Epithelial cell of esophagus (primary cell): Measurements from ENCODE around the gene PRR15.

Source experiments
- DNase-seq: peaks from one replicate; pipeline ENCODE4 v3.0.0; 2010; ENCODE audit warnings: low read depth
- H3K4me3 ChIP-seq: 2 replicates; pipeline ENCODE4 v1.5.1; 2011; ENCODE audit warnings: mild to moderate bottlenecking, low read length, control low read depth
- TF ChIP-seq, protein P1 (sequence below): IDR thresholded peaks from 2 replicates; pipeline ENCODE4 v1.5.1; 2011; ENCODE audit warnings: low read depth, mild to moderate bottlenecking, low read length, control low read depth, inconsistent platforms; ENCODE audit not compliant: insufficient read depth; ENCODE audit errors: missing control alignments

The PRR15 gene

DNA sequence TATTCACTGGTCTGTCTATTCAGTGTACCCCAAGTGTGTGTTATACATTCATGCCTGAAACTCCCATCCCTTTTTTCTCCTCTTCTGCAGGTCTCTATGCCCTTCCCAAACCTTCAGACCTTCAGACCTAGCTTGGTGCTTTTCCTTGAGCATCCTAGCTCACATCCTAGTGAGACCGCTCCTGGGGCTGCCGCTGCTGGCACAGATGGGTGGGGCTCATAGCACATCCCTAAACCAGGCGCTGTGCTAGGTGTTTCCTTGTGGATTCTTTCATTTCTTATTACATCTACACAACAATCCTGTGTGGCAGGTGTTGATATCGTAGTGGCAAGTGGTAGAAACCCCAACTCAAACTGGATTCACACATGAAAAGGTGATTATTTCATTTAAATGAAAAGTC lies 43.2 kb downstream of the PRR15 start:
- TF ChIP-seq, protein P1, sequence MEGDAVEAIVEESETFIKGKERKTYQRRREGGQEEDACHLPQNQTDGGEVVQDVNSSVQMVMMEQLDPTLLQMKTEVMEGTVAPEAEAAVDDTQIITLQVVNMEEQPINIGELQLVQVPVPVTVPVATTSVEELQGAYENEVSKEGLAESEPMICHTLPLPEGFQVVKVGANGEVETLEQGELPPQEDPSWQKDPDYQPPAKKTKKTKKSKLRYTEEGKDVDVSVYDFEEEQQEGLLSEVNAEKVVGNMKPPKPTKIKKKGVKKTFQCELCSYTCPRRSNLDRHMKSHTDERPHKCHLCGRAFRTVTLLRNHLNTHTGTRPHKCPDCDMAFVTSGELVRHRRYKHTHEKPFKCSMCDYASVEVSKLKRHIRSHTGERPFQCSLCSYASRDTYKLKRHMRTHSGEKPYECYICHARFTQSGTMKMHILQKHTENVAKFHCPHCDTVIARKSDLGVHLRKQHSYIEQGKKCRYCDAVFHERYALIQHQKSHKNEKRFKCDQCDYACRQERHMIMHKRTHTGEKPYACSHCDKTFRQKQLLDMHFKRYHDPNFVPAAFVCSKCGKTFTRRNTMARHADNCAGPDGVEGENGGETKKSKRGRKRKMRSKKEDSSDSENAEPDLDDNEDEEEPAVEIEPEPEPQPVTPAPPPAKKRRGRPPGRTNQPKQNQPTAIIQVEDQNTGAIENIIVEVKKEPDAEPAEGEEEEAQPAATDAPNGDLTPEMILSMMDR = no peak
- H3K4me3 ChIP-seq = no peak overlapping the region
- no peak for DNase-seq

DNA sequence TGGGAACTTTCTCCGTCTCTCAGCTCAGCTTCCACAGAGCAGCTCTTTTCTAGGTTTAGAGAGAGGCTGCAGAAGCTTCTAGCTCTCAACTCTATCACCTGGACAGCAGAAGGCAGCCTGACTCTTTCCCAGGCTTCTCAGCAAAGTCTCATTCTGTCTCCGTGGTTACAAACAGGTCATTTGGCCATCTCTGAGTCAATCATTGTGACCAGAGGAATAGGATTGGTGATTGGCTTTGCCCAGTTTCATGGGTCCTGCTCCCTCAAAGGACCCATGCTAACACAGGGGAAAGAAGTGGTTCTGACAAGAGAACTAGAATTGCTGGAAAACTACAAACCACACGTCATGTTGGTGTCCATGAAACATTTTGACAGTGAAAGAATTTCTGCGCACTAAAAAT lies 43.6 kb downstream of the PRR15 start:
- no peak for DNase-seq
- TF ChIP-seq, protein P1 = no peak
- no peak overlapping the region for H3K4me3 ChIP-seq

DNA sequence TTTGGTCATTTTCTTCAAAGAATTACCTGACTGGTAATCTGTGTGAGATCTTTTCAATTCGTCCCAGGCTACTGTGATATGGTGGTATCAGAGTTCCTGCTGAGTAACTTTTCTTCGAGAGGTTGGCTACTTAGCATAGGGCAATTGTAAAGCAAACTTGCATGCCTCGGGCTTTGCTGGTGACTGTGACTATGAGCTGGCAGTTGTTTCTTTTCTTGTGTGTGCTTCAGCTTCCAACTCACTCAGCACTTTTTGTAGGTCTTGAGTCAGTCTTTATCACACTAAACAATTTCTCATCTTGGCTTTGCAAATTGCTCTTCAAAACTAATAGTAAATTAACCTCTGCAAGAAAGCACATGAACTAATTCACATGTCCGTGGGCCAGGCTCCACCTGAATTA lies 44.3 kb downstream of the PRR15 start:
- DNase-seq = peak; percentile 96
- TF ChIP-seq, protein P1 = no peak
- H3K4me3 ChIP-seq = no peak overlapping the region

GRCh38 chr7:29609162-29610037 lies 45.8 kb downstream of the PRR15 start:
- TF ChIP-seq, protein P1 = peak; percentile 84
- peak; percentile 82 for DNase-seq
- H3K4me3 ChIP-seq = no peak overlapping the region

DNA sequence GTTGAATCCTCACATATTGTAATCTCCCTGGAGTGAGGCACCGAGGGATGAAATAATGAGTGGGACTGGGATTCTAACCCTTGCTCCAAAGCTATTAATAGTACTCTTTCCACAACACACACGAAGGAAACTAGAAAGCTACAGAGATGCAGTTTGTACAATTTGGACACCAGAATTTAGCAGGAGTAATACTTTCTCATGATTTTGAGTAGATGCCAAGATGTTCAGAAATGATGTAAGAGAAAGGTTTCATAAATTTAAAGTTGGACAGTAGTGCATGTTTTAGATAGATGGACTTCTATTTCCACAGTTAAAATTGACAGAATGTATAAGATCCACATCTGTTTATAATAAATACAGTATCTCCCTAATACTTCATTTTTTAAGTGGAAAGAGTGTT lies 46.5 kb downstream of the PRR15 start:
- no peak for DNase-seq
- no peak overlapping the region for H3K4me3 ChIP-seq
- TF ChIP-seq, protein P1 = no peak

GRCh38 chr7:29611941-29612544 lies 48.4 kb downstream of the PRR15 start:
- no peak for DNase-seq
- TF ChIP-seq, protein P1 = no peak
- H3K4me3 ChIP-seq = no peak overlapping the region

GRCh38 chr7:29612596-29612995 lies 49.0 kb downstream of the PRR15 start:
- no peak overlapping the region for H3K4me3 ChIP-seq
- TF ChIP-seq, protein P1 = no peak
- DNase-seq = no peak
